HepG2 (cell line): ENCODE measurements around the gene BTAF1. TPM values are rescaled to one million over a fixed set of nuclear protein-coding genes. Genes with fewer than 3 reads are reported as not detected.

ENCODE experiments used
- ETV6 ChIP-seq: sonication (generic); formaldehyde crosslinking; conservative IDR thresholded peaks from 2 replicates; pipeline ENCODE4 v1.4.0; 2020; ENCODE audit warnings: missing genetic modification reagents
- FOXO1 ChIP-seq: sonication (generic); formaldehyde crosslinking; IDR thresholded peaks from 2 replicates; pipeline ENCODE4 v1.4.0; 2020; ENCODE audit warnings: missing genetic modification reagents
- FOXP1 ChIP-seq, 2 experiments: fragments of 450-650 bp in 1 of 2; IDR thresholded peaks; 2 replicates each; pipeline ENCODE4 v1.6.1; 2017 to 2018; ENCODE audit warnings: antibody characterized with exemption in 1 of 2
- HDAC2 ChIP-seq: sonication (generic); formaldehyde crosslinking; IDR thresholded peaks from 2 replicates; pipeline ENCODE4 v1.4.0; 2020; ENCODE audit warnings: missing genetic modification reagents
- KLF15 ChIP-seq: sonication (generic); formaldehyde crosslinking; IDR thresholded peaks from 2 replicates; pipeline ENCODE4 v1.8.1; 2023; ENCODE audit warnings: borderline replicate concordance, mild to moderate bottlenecking, inconsistent platforms, missing genetic modification reagents, mixed read lengths
- NCOA1 ChIP-seq: sonication (generic); formaldehyde crosslinking; IDR thresholded peaks from 2 replicates; pipeline ENCODE4 v1.9.0; 2021; ENCODE audit warnings: missing genetic modification reagents
- NPAS2 ChIP-seq: sonication (generic); formaldehyde crosslinking; IDR thresholded peaks from 2 replicates; pipeline ENCODE4 v1.8.0; 2022; ENCODE audit warnings: mild to moderate bottlenecking, missing genetic modification reagents, borderline replicate concordance
- PAX8 ChIP-seq: sonication (generic); formaldehyde crosslinking; IDR thresholded peaks from 2 replicates; pipeline ENCODE4 v1.8.0; 2022; ENCODE audit warnings: mild to moderate bottlenecking, missing genetic modification reagents, borderline replicate concordance
- SIN3A ChIP-seq: IDR thresholded peaks from 2 replicates; pipeline ENCODE4 v1.6.1; 2011; ENCODE audit warnings: low read depth, mild to moderate bottlenecking, control low read depth, low read length, borderline replicate concordance
- SP4 ChIP-seq: sonication (generic); formaldehyde crosslinking; IDR thresholded peaks from 2 replicates; pipeline ENCODE4 v1.8.1; 2023; ENCODE audit warnings: mild to moderate bottlenecking, missing genetic modification reagents
- WIZ ChIP-seq: sonication (generic); formaldehyde crosslinking; IDR thresholded peaks from 2 replicates; pipeline ENCODE4 v1.5.1; 2020; ENCODE audit warnings: mild to moderate bottlenecking, missing genetic modification reagents
- ZMAT3 ChIP-seq: sonication (generic); formaldehyde crosslinking; conservative IDR thresholded peaks from 2 replicates; pipeline ENCODE4 v1.7.0; 2021; ENCODE audit warnings: missing genetic modification reagents
- ZNF331 ChIP-seq: sonication (generic); formaldehyde crosslinking; IDR thresholded peaks from 2 replicates; pipeline ENCODE4 v1.4.0; 2020; ENCODE audit warnings: missing genetic modification reagents
- ZNF441 ChIP-seq: sonication (generic); formaldehyde crosslinking; IDR thresholded peaks from 2 replicates; pipeline ENCODE4 v1.7.0; 2021; ENCODE audit warnings: missing genetic modification reagents, borderline replicate concordance
- ZNF501 ChIP-seq: sonication (generic); formaldehyde crosslinking; IDR thresholded peaks from 2 replicates; pipeline ENCODE4 v1.5.1; 2020; ENCODE audit warnings: mild to moderate bottlenecking, moderate library complexity, missing genetic modification reagents
- ZNF552 ChIP-seq: sonication (generic); formaldehyde crosslinking; IDR thresholded peaks from 2 replicates; pipeline ENCODE4 v1.9.0; 2022; ENCODE audit warnings: missing genetic modification reagents, mild to moderate bottlenecking, borderline replicate concordance
- ZNF556 ChIP-seq: sonication (generic); formaldehyde crosslinking; IDR thresholded peaks from 2 replicates; pipeline ENCODE4 v1.4.0; 2020; ENCODE audit warnings: mild to moderate bottlenecking, missing genetic modification reagents, borderline replicate concordance
- ZNF773 ChIP-seq: sonication (generic); formaldehyde crosslinking; IDR thresholded peaks from 2 replicates; pipeline ENCODE4 v1.4.0; 2020; ENCODE audit warnings: missing genetic modification reagents, borderline replicate concordance
- polyA plus RNA-seq, 8 experiments: library from polyadenylated mRNA; depleted of rRNA in 3 of 8; stranded (reverse) in 7 of 8; unstranded in 1 of 8; fragments of >200 nt; fragmentation: Illumina TruSeq in 4 of 8; extraction: Trizol in 4 of 8; gene quantifications; 2 replicates each; pipeline versions ENCODE4 v1.2.1 to v1.2.3, GENCODE V29; 2011 to 2016; ENCODE audit warnings: low read depth in 4 of 8, missing spikeins in 1 of 8, mixed read lengths in 1 of 8; ENCODE audit not compliant: insufficient read depth in 1 of 8
- total RNA-seq, 5 experiments: library from RNA; depleted of rRNA; stranded (reverse); fragments of >200 nt; fragmentation: Illumina TruSeq; extraction: Trizol; gene quantifications; 2 replicates each; pipeline ENCODE4 v1.2.3, GENCODE V29; 2016; ENCODE audit warnings: low read depth in 1 of 5
- TF ChIP-seq, protein P1 (sequence below): fragments of 450-650 bp; IDR thresholded peaks from 2 replicates; pipeline ENCODE4 v1.6.1; 2017
- TF ChIP-seq, protein P2 (sequence below): sonication (generic); formaldehyde crosslinking; IDR thresholded peaks from 2 replicates; pipeline ENCODE4 v1.5.0; 2020; ENCODE audit warnings: mild to moderate bottlenecking, low read depth, missing genetic modification reagents, borderline replicate concordance
- TF ChIP-seq, protein P3 (sequence below): sonication (generic); formaldehyde crosslinking; IDR thresholded peaks from 2 replicates; pipeline ENCODE4 v1.8.0; 2022; ENCODE audit warnings: missing genetic modification reagents, mild to moderate bottlenecking, borderline replicate concordance
- TF ChIP-seq, protein P4 (sequence below): IDR thresholded peaks from 2 replicates; pipeline ENCODE4 v1.6.1; 2018; ENCODE audit warnings: missing genetic modification reagents, mild to moderate bottlenecking, missing compliant biosample characterization

The BTAF1 gene
- total and polyA plus RNA-seq, 2 of the 13 experiments (the other 11 are each of a cell fraction or from before 2014, with no cell fraction given), result 38.6 to 54.1 TPM

DNA sequence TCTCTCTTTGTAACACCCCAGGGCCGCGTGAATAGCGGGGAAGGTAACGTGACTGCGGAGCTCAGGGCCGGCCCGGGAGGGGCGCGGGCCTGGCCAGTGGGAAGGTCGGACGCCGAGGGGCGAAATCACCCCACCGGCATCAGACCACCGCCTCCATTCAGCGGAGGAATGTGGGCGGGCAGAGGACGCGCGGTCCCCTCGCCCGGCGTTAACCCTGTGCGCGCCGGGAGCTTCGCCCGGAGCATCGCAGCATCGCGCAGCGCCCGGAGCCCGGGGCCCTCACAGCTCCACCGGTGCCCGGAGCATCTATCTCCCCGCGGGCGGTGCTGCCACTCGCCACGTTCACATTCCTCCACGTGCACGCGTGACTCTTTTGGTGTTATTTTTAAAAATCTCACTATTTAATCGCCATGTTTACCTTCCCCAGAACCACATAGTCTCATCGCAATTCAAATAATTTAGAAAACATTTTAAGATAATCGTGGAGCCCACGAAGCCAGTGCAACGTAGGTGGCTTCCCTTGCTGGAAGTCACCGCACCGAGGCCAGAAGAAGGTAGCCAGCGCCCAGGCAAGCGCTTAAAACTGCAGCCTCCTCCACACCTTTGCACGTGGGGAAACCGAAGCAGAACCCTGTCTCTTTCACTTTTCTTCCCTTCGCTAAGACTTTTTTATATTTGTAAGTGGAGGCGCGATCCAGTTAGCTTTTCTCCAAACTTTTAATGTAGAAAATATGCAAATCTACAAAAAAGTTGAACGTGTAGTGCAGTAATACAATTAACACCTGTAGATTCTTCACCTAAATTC, 36.1 kb upstream of the BTAF1 start (continued):
- TF ChIP-seq PAX8 (CRISPR knock-in tag) (no peak), FOXO1 (peak; percentile 34; the same call in 1 of the 2 replicates), ZNF331 (CRISPR knock-in tag) (peak; percentile 28; the same call in 1 of the 2 replicates), ZNF441 (peak; percentile 86), SP4 (peak; percentile 70), NCOA1 (CRISPR knock-in tag) (0 out of 2 replicates have a peak, but pooled peaks have one; percentile 55), ZNF556 (CRISPR knock-in tag) (no peak), WIZ (CRISPR knock-in tag) (peak; percentile 59; the same call in 1 of the 2 replicates), ZMAT3 (CRISPR knock-in tag) (0 out of 2 replicates have a peak, but pooled peaks have one; percentile 50), ETV6 (no peak; the same call in 1 of the 2 replicates), ZNF773 (CRISPR knock-in tag) (0 out of 2 replicates have a peak, but pooled peaks have one; percentile 22), KLF15 (CRISPR knock-in tag) (peak; percentile 77; the same call in 1 of the 2 replicates), ZNF552 (CRISPR knock-in tag) (no peak), ZNF501 (CRISPR knock-in tag) (peak; percentile 52; the same call in 1 of the 2 replicates), HDAC2 (peak; percentile 58), FOXP1 (IDR thresholded peaks at IDR 0.05) (no peak), FOXP1 (CRISPR knock-in tag; IDR thresholded peaks at IDR 0.05) (no peak), NPAS2 (CRISPR knock-in tag) (no peak), SIN3A (no peak; the same call in 1 of the 2 replicates)
- TF ChIP-seq, protein P1, sequence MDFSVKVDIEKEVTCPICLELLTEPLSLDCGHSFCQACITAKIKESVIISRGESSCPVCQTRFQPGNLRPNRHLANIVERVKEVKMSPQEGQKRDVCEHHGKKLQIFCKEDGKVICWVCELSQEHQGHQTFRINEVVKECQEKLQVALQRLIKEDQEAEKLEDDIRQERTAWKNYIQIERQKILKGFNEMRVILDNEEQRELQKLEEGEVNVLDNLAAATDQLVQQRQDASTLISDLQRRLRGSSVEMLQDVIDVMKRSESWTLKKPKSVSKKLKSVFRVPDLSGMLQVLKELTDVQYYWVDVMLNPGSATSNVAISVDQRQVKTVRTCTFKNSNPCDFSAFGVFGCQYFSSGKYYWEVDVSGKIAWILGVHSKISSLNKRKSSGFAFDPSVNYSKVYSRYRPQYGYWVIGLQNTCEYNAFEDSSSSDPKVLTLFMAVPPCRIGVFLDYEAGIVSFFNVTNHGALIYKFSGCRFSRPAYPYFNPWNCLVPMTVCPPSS, result no peak
- TF ChIP-seq, protein P2, sequence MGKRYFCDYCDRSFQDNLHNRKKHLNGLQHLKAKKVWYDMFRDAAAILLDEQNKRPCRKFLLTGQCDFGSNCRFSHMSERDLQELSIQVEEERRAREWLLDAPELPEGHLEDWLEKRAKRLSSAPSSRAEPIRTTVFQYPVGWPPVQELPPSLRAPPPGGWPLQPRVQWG, result no peak
- TF ChIP-seq, protein P3, sequence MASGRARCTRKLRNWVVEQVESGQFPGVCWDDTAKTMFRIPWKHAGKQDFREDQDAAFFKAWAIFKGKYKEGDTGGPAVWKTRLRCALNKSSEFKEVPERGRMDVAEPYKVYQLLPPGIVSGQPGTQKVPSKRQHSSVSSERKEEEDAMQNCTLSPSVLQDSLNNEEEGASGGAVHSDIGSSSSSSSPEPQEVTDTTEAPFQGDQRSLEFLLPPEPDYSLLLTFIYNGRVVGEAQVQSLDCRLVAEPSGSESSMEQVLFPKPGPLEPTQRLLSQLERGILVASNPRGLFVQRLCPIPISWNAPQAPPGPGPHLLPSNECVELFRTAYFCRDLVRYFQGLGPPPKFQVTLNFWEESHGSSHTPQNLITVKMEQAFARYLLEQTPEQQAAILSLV, result peak; percentile 84; the same call in 1 of the 2 replicates
- TF ChIP-seq, protein P4, sequence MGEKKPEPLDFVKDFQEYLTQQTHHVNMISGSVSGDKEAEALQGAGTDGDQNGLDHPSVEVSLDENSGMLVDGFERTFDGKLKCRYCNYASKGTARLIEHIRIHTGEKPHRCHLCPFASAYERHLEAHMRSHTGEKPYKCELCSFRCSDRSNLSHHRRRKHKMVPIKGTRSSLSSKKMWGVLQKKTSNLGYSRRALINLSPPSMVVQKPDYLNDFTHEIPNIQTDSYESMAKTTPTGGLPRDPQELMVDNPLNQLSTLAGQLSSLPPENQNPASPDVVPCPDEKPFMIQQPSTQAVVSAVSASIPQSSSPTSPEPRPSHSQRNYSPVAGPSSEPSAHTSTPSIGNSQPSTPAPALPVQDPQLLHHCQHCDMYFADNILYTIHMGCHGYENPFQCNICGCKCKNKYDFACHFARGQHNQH (CRISPR knock-in tag), result peak; percentile 60; the same call in 1 of the 2 replicates
